Cortex of kidney (tissue), 1 donor: ENCODE results near the gene MGST2.
"Not testable (repeated sequence)": the region's sequence is repeated elsewhere in the genome, so short reads cannot be mapped to it uniquely, and the experiment has no call there.

ENCODE experiments used
- DNase-seq: peaks from one replicate; lab custom pipeline; 2025; lab: John Stamatoyannopoulos, UW

The MGST2 gene

DNA sequence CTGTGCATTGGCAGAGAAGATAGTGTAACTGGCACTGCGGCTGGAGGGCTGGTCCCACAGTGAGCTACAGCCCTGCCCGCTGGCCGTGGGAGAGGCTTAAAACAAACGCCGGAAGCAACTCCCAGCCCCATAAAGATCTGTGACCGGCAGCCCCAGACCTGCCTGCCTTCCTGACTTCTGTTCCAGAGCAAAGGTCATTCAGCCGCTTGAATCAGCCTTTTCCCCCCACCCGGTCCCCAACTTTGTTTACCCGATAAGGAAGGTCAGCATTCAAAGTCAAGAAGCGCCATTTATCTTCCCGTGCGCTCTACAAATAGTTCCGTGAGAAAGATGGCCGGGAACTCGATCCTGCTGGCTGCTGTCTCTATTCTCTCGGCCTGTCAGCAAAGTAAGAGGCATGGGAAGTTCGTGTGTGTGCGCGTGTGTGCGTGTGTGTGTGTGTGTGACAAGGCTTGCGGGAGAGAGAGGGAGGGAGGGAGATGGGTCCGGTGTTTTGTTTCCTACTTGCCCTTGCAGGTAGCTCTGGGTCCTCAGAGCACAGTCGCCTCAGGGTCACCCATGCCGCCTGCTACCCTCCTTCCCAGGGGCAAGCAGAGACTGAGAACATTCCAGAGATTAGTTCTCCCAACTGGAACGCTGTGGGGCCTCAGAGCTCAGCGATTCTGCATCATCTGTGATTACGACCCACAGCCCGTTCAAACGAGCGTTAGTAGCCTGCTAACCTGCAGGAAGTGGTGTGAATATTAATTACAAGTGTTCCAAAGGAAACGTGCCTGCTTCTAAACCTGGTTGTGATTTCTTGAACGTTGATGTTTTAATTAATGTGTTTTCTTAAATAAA is at the start of gene MGST2:
MGST2 (plus strand) TSS at position 130 of the 840 bp plus-strand sequence; CDS start at position 331, 201 bp downstream.
- no peak for DNase-seq

DNA sequence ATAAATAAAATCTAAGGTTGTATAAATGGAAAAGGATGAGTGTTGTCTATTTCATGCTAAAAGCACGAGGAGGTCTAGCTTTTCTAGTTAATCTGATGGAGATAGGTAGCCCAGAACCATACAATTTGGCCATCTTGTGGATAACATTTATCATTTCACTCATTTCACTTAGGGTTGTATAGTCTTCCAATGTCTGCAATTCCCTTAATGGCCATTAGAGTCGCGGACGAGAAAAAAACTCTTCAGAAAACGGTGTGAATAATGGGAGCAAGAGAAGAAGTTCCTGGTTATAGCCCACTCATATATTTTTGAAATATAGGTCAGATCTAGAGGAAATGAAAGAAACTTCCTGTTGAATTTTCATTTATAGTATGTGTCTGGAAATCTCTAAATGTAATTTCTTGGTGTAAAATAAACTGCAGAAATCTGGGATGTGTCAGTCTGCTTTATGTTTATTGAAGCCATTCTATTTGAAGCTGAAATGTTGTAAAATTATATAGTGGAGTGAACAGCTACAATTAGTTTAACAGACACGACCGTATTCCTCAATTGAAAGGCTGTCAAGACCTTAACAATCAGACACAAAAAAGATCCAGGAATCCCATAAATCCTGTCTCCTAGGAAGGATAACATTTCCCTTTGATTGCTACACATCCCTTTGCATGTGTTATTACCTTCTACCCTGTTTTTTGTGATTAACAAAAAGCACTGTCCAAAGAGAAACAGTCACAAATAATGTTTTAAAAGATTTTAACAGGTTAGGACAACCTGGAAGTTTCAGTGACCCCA is 47.7 kb upstream of the MGST2 start:
- DNase-seq = no peak

DNA sequence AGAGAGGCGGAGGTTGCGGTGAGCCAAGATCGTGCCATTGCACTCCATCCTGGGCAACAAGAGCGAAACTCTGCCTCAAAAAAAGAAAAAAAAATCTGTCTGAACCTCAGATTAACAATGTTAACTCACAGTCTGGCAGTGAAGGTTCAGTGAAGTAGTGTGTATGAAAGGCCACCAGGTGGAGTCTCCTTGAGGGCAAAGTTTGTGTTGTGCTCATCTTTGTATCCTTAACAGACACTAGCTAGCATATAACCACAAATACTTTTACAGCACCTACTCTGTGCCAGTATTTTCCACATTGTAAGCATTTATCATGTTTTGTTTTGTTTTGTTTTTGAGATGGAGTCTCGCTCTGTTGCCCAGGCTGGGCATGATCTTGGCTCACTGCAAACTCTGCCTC is 46.0 kb upstream of the MGST2 start:
- no peak for DNase-seq

DNA sequence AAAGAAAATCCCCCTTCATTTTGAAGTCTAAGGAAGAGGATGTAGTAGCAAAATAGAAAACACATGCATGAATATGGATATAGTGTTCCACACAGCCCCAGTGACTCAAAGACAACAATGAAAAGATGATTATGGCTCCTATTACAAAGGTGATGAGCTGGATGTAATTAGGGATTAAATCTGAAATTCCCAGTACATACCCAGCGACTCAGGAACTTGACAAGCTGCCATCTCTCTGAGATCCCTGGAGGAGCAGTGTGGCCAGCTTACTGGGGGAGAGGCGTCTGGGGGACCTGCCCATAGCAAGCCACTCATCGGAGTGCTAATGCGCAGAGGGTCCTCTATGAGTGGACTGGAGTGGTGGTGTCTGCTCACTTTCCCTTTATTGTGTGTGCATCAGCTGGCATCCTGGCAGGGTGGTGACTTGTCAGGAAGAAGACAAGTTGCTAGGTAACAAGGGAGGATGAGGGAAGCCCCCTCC is 42.7 kb upstream of the MGST2 start:
- no peak for DNase-seq

DNA sequence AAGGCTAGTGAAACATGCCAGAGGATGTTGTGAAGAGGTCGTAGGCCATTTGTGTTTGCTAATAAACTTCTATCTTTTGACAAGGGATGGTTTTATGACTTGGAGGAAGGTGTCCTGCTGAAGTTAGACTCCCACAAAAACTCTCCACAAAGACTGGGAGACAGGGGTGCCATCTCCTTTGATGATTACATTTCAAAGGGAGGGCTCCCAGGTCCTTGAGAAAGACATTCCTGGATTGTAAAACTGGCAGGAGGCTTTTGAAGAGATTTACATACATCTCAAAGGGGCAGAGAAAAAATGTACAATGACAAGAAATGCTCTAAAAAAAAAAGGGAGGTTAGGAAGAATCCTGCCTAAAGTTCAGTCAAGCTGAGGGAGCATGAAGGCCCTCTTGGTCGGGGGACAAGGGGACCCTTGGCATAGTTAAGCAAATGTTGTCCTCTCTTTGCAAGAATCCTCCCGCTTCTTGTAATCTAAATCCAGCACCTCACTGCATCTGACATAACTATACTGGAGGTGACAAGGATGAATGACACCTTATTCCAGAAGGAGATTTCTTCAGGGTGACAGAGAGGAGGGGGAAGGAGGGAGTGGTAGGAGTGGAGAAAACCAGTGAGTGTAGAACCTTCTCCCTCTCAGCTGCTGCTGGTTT is 41.1 kb upstream of the MGST2 start:
- no peak for DNase-seq

DNA sequence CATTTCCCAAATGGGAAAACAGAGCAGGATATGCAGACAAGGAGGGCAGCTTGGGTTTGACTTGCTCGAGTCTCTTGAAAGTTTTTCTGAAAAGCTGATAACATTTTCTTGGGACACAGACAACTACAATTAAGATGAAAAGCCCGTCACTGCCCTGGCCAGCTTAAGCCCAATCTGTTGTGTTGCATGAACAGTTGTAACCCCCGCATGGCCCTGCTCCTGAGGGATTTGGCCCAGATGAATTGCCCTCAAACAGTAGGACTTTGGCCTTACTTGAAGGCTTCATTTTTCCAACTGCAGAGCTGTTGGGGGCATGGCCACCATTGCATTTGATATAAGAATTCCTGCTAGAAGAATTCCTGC is 40.5 kb upstream of the MGST2 start:
- DNase-seq = no peak

DNA sequence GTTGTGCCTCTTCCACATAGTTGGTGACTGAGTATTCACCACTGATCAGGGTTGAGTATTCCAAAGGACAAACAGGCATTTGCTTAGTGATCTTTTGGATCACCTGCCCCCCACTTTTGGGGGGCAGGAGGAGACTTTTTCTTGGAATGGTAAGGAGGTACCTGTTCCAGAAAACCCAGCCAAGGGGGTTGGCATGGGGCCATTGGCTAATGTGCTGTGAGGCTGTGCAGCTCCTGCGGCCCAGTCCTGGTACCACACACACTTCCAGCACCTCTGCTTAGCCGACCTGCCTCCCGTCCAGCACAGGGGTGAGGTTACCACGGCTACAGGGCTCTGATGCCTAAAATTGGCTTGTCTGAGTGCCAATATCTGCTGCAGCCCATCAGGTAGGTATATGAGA is 40.1 kb upstream of the MGST2 start:
- no peak for DNase-seq

DNA sequence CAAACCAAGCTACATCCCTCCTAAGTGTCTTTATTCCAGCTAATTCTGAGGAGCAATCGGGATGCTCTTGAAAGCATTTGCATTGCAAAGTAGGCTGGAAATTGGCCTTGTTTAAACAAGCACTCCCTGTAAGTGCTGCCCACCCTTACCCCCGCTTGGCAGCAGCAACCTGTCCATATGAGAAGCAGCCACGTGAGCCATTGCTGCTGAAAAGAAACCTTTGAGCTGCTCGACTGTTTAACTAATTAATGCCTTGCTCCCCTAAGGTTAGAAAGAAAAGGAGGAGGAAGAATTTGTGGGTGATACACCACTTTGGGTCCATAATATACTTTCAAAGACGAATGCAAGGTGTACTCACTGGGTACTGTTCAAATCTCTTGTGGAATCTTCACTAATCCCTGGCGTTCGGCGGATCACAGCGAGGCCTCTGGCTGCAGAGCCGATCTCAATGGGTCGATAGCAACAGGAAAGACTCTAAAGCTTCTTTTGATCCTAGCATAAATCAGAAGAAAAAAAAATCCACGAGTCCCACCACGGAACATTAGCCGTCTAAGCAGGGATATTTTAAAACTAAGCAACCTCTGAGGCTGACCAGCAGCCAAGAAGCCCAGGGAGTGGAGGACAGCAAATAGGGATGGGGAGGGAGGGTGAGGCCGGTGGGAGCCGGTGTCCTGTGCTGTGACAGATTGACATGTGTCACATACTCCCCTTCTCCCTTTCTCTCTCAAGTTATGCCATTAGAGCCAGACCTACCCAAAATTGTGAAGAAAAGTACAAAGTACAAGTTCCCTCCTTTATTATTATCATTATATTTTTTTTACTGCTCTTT is 37.2 kb upstream of the MGST2 start:
- DNase-seq = no peak

DNA sequence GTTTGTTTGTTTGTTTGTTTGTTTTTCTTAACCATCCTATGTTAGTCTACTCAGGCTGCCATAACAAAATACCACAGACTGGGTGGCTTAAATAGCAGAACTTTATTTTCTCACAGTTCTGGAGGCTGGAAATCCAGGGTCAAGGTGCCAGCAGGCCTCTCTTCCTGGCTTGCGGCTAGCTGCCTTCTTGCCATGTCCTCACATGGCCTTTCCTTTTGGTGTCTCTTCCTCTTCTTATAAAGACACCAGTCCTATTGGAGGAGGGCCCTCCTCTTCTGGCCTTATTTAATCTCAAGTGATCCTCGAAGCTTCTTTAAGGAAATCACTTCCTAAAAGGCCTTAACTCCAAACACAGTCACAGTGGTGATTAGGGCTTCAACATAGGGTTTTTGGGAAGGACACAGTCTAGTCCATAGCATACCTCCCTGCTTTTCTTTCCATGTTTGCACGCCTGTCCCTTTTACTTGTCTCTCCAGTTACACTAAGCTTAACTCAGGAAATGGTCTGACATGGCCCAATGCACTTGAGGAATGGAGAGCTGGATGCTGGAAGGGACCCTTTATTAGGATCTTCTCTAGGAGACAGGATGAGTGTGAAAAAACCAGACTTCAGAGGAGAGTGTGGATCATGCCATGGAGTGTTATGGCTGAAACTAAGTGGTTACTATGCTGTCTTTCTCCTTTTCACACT is 36.0 kb upstream of the MGST2 start:
- DNase-seq = no peak

DNA sequence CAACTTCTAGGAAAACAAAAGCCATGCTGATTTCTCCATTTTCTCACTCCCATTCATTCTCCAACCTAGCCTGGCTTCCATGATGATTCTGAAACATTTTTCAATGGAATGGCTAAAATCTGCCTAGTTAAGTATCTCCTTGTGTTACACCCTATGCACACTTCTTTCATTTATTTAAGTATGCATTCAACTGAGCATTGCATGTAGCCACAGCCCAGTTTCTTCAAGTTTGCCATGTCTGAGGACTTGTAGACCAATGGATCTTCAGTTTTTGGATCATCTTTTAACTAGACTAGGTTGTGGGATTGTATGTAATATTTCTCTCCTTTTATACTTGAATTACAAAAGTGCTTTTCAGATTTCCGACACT is 35.5 kb upstream of the MGST2 start:
- DNase-seq = no peak

DNA sequence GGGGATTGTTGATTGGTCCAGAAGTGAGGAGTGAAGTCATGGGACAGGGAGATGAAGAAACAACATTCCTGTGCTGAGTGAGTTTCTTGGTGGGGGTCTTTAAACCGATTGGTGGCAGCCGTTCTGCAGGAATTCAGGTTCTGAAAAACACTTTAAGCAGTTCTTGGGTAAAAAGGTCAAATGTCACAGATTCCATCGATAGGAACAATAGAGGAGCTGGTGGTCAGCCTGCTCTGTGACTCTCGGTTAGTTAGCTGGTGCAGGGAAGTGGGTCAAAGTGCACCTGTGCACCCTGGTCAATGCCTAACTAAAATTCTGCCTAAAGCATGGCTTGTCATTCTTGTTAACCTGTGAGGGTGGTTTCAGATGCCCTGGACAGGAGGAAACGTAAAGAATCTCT is 34.6 kb upstream of the MGST2 start:
- DNase-seq = no peak

DNA sequence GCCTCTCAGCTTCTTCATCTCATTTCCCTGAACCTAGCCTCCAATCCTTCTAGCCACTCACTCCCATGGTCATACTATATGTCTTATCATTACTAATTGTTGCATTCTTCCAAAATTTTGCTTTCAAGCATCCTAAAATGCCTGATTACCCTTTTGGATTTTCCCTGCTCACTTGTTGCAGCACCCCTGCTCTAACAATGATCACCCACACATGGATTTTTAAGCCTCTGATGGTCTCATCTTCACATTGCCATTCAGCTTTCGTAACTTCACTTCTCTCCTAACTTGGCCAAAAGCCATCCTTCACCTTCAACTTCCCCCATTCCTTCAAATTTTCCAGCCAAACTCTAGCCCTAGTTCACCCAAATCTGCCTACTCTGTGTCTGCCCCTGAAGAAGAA is 33.8 kb upstream of the MGST2 start:
- DNase-seq = no peak

DNA sequence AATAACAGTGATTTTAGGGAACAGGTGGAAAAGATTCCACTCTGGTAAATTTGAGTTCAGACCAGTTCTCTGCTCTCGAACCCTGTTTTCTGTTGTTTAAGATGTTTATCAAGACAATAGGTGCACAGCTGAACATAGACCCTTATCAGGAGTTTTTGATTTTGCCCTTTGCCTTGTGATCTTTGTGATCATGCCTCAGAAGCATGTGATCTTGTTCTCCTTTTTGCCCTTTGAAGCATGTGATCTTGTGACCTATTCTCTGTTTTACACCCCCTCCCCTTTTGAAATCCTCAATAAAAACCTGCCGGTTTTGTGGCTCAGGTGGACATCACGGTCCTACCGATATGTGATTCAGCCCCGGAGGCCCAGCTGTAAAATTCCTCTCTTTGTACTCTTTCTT is 32.9 kb upstream of the MGST2 start:
- not testable (repeated sequence) for DNase-seq

DNA sequence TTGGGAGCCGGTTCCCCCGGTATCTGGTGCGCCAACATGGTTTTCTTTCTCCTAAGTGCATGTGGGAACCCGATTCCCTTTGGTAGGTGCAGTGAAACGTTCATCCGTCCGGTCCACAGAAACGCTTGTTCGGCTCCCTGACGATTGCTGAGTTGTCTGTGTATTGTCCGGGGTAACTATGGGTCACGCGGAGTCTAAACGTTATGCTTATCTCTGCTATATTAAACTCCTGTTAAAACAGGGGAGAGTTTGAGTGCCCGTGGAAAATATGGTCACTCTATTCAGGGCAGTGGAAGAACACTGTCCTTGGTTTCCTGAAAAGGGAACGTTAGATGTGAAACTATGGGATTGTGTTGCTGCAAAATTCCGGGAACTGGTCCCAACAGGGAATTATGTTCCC is 32.4 kb upstream of the MGST2 start:
- no peak for DNase-seq

DNA sequence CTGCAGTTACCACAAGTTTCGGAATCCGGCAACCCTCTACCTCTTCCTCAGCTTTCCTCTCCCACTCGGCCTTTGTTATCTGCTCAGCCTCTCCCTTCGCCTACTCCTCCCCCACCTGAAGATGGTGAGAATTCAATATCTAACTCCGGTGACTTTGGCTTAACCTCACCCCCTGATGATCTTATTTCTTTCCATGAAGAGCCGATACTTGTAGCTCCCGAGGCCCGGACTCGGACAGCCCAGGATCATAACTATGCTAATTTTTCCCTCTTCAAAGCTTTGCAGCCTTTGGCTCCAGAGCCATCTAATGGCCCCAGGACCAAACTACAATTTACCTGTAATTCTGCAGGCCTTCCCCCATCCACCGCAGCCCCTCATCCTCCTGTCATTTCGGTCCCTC is 32.0 kb upstream of the MGST2 start:
- no peak for DNase-seq

DNA sequence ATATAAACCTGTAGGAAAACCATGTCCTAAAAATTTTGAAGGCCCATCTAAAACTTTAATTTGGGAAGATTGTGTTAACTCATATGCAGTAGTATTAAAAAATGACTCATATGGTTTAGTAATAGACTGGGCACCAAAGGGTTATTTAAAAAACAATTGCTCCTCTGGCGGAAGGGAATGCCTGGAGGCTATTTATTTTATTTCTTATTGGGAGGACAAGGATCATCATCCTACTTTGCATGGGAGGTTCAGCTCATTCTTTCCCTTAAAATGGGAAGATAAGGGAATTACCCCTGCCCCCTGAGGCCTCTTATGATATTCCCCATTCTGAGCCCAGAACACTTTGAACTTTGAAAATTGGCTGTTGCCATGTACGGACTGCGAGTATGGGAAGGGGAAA is 29.7 kb upstream of the MGST2 start:
- no peak for DNase-seq

DNA sequence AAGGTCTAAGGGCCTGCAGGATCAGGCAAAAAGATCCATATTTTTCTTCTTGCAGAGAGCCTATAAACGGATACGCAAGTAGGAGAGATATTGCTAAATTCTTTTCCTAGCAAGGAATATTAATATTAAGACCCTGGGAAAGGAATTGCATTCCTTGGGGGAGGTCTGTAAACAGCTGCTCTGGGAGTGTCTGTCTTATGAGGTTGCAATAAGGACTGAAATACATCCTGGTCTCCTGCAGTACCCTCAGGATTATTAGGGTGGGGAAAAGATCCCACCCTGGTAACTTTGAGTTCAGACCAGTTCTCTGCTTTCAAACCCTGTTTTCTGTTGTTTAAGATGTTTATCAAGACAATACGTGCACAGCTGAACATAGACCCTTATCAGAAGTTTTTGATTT is 27.3 kb upstream of the MGST2 start:
- not testable (repeated sequence) for DNase-seq

DNA sequence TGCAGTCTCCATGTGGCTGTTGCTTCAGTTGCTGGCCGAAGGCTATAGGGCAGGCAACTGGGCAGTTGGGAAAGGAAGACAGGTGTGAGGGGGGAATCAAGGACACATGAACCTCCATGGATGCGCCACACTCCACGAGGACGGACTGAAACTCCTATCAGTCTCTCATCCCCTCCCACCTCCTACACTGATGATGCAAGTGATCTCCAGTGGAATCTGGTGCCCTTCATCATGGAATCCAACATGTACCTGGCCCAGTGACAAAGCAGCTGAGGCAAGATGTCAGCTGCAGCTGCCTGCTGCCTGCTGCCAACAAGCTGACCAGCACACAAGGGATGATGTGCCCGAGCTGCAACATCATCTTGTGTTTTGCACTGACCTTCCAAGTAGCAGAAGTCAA is 26.0 kb upstream of the MGST2 start:
- DNase-seq = no peak

DNA sequence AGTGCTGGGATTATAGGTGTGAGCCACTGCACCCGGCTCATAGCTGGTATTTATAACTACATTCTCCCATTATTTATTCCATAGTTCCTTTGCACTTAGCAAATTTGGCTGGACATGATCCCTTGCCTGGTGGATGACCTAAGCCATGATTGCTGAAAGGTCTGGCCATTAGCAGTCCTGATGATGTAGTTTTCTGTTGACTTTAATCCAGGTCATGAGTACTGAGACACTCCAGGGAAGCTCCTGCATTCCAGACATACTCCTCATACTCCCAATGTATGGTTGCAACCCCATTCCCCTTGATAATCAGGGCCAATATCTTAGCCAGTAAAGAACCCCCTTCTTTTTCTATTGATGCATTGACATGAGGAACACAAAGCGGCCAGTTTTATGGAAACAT is 24.4 kb upstream of the MGST2 start:
- DNase-seq = no peak

DNA sequence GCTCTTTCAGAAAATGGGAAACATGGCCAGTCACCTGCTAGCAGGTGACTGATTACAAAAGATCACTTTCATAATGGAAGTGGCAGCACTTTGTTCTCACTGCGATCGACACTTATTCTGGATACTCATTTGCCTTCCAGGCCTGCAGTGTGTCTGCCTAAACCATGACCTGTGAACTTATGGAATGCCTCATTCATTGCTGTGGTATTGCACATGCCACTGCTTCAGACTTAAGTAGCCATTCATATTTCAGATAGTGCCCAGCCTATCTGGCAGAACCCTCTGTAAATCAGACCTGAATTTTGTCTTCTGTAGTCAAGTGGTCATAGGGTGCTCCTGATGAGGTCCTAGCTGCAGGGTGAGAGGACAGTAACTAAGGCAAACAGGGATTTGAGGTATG is 23.3 kb upstream of the MGST2 start:
- DNase-seq = no peak
